T-cell (primary cell): ENCODE results near the gene CARS2. TPM values are rescaled to one million over a fixed set of nuclear protein-coding genes. Genes with fewer than 3 reads are reported as not detected.
A peak's percentile ranks its signal among the peaks of the same experiment; 100 is the strongest.

Experiments used
- ATAC-seq, 4 experiments: fragments of 200-7000 bp in 3 of 4; fragments of 150-1000 bp in 1 of 4; cut with Tn5 transposase; replicated peaks in 1 of 4; 1 replicate in 3 of 4; 2 replicates in 1 of 4; pipeline ENCODE4 v1.10.0; 2021; ENCODE audit warnings: moderate library complexity in 3 of 4, mild to moderate bottlenecking in 2 of 4, moderate number of reproducible peaks in 1 of 4
- CTCF ChIA-PET, 2 donors: fragments of 300-600 bp; sonication (Branson Sonifier 250); formaldehyde crosslinking; loops; one replicate each; lab custom pipeline; 2022; ENCODE audit warnings: antibody characterized with exemption in 2 of 2; lab: Charles Lee
- POLR2A ChIA-PET, 2 donors: fragments of 300-600 bp; sonication (Branson Sonifier 250); formaldehyde crosslinking; loops; one replicate each; lab custom pipeline; 2022; ENCODE audit warnings: antibody characterized with exemption in 2 of 2; lab: Charles Lee
- DNase-seq, 35 experiments: peaks; one replicate each; pipeline versions ENCODE4 v3.0.0 to v3.0.0-alpha.2; 2013 to 2023
- H3K27ac ChIP-seq: one replicate; pipeline ENCODE4 v1.5.1; 2013; ENCODE audit warnings: low read length
- H3K27me3 ChIP-seq, 2 experiments: replicated peaks in 1 of 2; 1 replicate in 1 of 2; 2 replicates in 1 of 2; pipeline versions ENCODE4 v1.6.1 to v1.7.0; 2013; ENCODE audit warnings: low read length in 1 of 2, mixed read lengths in 1 of 2; ENCODE audit not compliant: control insufficient read depth in 2 of 2, insufficient read depth in 2 of 2; ENCODE audit errors: extremely low read depth in 1 of 2
- H3K36me3 ChIP-seq, 2 donors: 1 replicate in 1 of 2; 2 replicates in 1 of 2; pipeline versions ENCODE4 v1.6.1 to v1.7.0; 2013; ENCODE audit warnings: low read length in 1 of 2; ENCODE audit not compliant: control insufficient read depth in 2 of 2, insufficient read depth in 1 of 2; ENCODE audit errors: extremely low read depth in 1 of 2
- H3K4me1 ChIP-seq, 2 experiments: 1 replicate in 1 of 2; 2 replicates in 1 of 2; pipeline versions ENCODE4 v1.6.1 to v1.7.0; 2013; ENCODE audit warnings: low read length in 2 of 2, mixed read lengths in 1 of 2; ENCODE audit not compliant: insufficient read depth in 2 of 2, control insufficient read depth in 1 of 2; ENCODE audit errors: extremely low read depth in 1 of 2
- H3K4me3 ChIP-seq, 2 donors: 1 replicate in 1 of 2; 2 replicates in 1 of 2; pipeline versions ENCODE4 v1.5.1 to v1.7.0; 2013; ENCODE audit warnings: mild to moderate bottlenecking in 2 of 2, low read length in 1 of 2, moderate library complexity in 1 of 2; ENCODE audit not compliant: control insufficient read depth in 1 of 2; ENCODE audit errors: extremely low read depth in 1 of 2
- H3K9me3 ChIP-seq: 2 replicates; pipeline ENCODE4 v1.7.0; 2013
- H3K27ac Mint-ChIP-seq, 2 donors: one replicate each; pipeline ENCODE4 v1.8.0; 2020 to 2021; ENCODE audit warnings: mild to moderate bottlenecking in 2 of 2, mixed read lengths in 2 of 2
- H3K27me3 Mint-ChIP-seq, 2 donors: one replicate each; pipeline ENCODE4 v1.8.0; 2021 to 2022; ENCODE audit warnings: mixed read lengths in 2 of 2
- H3K36me3 Mint-ChIP-seq: one replicate; pipeline ENCODE4 v1.8.0; 2021; ENCODE audit warnings: mixed read lengths
- H3K4me1 Mint-ChIP-seq, 3 donors: one replicate each; pipeline ENCODE4 v1.8.0; 2020 to 2022; ENCODE audit warnings: mixed read lengths in 3 of 3, mild to moderate bottlenecking in 1 of 3
- H3K4me3 Mint-ChIP-seq, 3 donors: one replicate each; pipeline ENCODE4 v1.8.0; 2020 to 2022; ENCODE audit warnings: mild to moderate bottlenecking in 3 of 3, mixed read lengths in 3 of 3, moderate library complexity in 3 of 3
- H3K9me3 Mint-ChIP-seq, 3 donors: one replicate each; pipeline ENCODE4 v1.8.0; 2020 to 2022; ENCODE audit warnings: mixed read lengths in 3 of 3
- WGBS: methylation state at CpG from one replicate; pipeline ENCODE4 v1.1.5; 2013; ENCODE audit warnings: missing lambda C conversion rate; ENCODE audit not compliant: insufficient coverage; 5-methylcytosine and 5-hydroxymethylcytosine counted together
- total RNA-seq, 35 experiments: library from RNA in 6 of 35; stranded (reverse) in 6 of 35; fragments of 120-200 nt in 1 of 35; gene quantifications; one replicate each; pipeline versions ENCODE4 v1.2.1 to v1.2.4 and lab custom pipeline; 2013 to 2026

Gene CARS2
- total RNA-seq, 5 donors from 2014 or later (not counting 1 experiment from before 2014, with no cell fraction given): 74.2 to 102 (median 85.4) TPM

DNA sequence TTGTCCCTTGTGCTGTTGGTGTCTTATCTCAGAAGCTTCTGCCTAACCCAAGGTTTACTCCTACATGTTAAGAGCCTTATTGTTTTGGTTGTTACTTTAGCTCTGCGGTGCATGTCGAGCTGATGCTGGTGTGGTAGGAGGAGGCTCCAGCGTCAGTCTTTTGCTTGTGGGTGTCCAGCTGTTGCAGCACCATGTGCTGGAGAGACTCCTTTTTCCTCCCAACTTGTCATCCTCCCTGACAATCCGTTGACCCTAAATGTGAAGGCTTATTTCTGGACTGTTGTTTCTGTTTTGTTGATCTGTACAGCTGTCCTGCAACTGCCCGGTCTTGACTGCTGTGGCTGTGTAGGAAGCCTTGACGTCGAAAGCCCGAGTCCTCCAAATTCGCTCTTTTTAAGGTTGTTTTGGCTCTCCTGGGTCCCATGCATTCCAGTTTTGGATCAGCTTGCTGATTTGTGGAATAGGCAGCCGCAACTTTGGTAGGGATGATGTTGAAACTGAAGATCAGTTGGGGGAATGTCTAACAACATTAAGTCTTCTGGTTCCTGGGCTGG is 75.3 kb downstream of the CARS2 start:
- no peak overlapping the region for H3K4me3 Mint-ChIP-seq
- POLR2A ChIA-PET: no interaction called here
- peaks cover 38 to 53% (median 50%) of the 10 kb centered on the region in 3 donors for H3K4me1 Mint-ChIP-seq
- H3K9me3 Mint-ChIP-seq: no peaks in the 10 kb centered on the region
- ATAC-seq (no peak), DNase-seq (no peak)
- Histone ChIP-seq H3K36me3 (peaks cover 16 to 40% of the 10 kb centered on the region in 2 donors), H3K27ac (no peak overlapping the region), H3K27me3 (no peaks in the 10 kb centered on the region), H3K9me3 (no peaks in the 10 kb centered on the region), H3K4me3 (no peak overlapping the region), H3K4me1 (peaks cover 0 to 18% of the 10 kb centered on the region in 2 experiments)
- WGBS: 93% methylated on average over 5 of the region's 10 CpGs
- H3K36me3 Mint-ChIP-seq: peaks cover 50% of the 10 kb centered on the region
- peak overlapping the region; percentile 46 to 64 for H3K27ac Mint-ChIP-seq
- H3K27me3 Mint-ChIP-seq: no peaks in the 10 kb centered on the region
- CTCF ChIA-PET: no interaction called here

DNA sequence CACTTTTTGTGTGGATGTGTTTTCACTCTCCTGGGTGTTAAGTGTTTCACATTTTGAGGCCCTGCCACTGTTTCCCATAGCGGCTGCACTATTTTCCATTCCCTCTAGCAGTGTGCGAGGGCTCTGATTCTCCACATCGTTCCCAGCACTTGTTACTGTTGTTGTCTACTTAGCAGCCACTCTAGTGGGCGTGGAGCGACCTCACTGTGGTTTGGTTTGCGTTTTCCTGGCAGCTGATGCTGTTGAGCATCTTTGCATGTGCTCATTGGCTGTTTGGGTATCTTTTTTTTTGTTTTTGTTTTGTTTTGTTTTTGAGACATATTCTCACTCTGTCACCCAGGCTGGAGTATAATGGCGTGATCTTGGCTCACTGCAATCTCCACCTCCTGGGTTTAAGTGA is 76.2 kb downstream of the CARS2 start:
- H3K9me3 ChIP-seq: no peaks in the 10 kb centered on the region
- H3K27me3 ChIP-seq: no peaks in the 10 kb centered on the region
- H3K27ac ChIP-seq: no peak overlapping the region
- Mint-ChIP-seq H3K9me3 (no peaks in the 10 kb centered on the region), H3K27me3 (no peaks in the 10 kb centered on the region), H3K4me3 (no peak overlapping the region), H3K4me1 (peaks cover 41 to 54% (median 53%) of the 10 kb centered on the region in 3 donors), H3K36me3 (peaks cover 43% of the 10 kb centered on the region), H3K27ac (peak overlapping the region; percentile 75 to 84)
- peak in 26 of 35 experiments; percentile 12 to 59 (median 28) for DNase-seq
- WGBS: 60% methylated on average over 2 of the region's 7 CpGs
- H3K4me1 ChIP-seq: peaks cover 0 to 18% of the 10 kb centered on the region in 2 experiments
- CTCF ChIA-PET: no interaction called here
- peaks cover 16 to 40% of the 10 kb centered on the region in 2 donors for H3K36me3 ChIP-seq
- POLR2A ChIA-PET: no interaction called here
- H3K4me3 ChIP-seq: no peak overlapping the region
- peak; percentile 31 to 73 (median 42) for ATAC-seq

DNA sequence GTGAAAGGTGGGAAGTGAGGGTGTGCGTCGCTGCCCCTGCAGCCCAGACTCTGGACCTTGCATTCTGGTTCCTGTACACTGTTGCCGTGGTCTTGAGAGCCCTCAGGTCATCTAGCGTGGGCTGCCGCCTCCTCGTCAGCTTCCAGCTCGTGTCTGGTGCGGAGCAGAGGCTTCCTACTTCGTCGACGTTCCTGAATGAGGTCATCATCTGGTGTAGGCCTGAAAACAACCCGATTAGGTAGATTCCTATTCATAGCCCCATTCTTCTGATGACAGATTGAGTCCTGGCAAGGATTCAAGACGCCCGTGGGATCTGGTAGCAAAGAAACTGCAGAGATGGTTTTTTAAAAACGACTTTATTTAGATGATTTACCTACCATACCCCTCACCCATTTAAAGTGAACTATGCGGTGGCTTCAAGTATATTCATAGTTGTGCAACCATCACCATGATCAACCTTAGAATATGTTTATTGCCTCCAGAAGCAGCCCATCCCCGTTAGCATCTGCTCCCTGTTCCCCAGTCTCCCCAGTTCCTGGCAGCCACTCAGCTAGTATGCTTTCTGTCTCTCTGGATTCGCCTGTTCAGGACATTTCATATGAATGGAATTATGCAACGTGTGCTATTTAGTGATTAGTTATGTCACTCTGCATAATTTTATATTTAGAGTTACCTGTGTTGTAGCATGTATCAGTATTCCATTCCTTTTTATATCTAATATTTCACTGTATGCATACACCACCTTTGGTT is 76.8 kb downstream of the CARS2 start:
- Histone ChIP-seq H3K27ac (no peak overlapping the region), H3K4me3 (no peak overlapping the region), H3K4me1 (peaks cover 0 to 18% of the 10 kb centered on the region in 2 experiments), H3K9me3 (no peaks in the 10 kb centered on the region), H3K36me3 (peaks cover 16 to 38% of the 10 kb centered on the region in 2 donors), H3K27me3 (no peaks in the 10 kb centered on the region)
- H3K27ac Mint-ChIP-seq: peak overlapping the region; percentile 75 to 84
- WGBS: 90% methylated on average over 16 of the region's 19 CpGs
- ChIA-PET POLR2A (no interaction called here), CTCF (no interaction called here)
- H3K27me3 Mint-ChIP-seq: no peaks in the 10 kb centered on the region
- H3K36me3 Mint-ChIP-seq: peaks cover 37% of the 10 kb centered on the region
- ATAC-seq: no peak
- H3K4me3 Mint-ChIP-seq: no peak overlapping the region
- DNase-seq: no peak
- H3K9me3 Mint-ChIP-seq: no peaks in the 10 kb centered on the region
- H3K4me1 Mint-ChIP-seq: peaks cover 41 to 54% (median 53%) of the 10 kb centered on the region in 3 donors

DNA sequence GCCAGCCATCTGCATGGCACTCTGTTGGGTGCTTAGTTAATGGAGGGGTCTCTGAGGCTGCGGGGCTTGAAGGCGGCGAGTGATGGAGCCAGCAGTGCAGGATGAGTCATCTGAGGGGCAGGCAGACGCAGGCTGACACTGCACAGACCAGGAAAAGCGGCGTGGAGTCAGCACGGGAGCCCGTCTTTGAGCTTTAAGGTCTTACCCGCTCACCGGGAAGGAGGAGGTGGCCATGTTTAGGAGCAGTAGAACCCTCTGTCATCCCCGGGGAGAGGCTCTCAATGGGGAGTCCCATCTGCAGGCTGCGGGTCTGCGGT is 77.5 kb downstream of the CARS2 start:
- DNase-seq (no peak), ATAC-seq (no peak)
- ChIA-PET CTCF (no interaction called here), POLR2A (no interaction called here)
- Mint-ChIP-seq H3K27ac (no peak overlapping the region), H3K27me3 (no peaks in the 10 kb centered on the region), H3K36me3 (peaks cover 37% of the 10 kb centered on the region), H3K4me3 (no peak overlapping the region), H3K4me1 (peaks cover 41 to 54% (median 53%) of the 10 kb centered on the region in 3 donors), H3K9me3 (no peaks in the 10 kb centered on the region)
- Histone ChIP-seq H3K4me1 (peaks cover 0 to 18% of the 10 kb centered on the region in 2 experiments), H3K36me3 (peaks cover 16 to 40% of the 10 kb centered on the region in 2 donors), H3K9me3 (no peaks in the 10 kb centered on the region), H3K27ac (no peak overlapping the region), H3K4me3 (no peak overlapping the region), H3K27me3 (no peaks in the 10 kb centered on the region)
- 98% methylated on average over 11 of the region's 13 CpGs for WGBS

DNA sequence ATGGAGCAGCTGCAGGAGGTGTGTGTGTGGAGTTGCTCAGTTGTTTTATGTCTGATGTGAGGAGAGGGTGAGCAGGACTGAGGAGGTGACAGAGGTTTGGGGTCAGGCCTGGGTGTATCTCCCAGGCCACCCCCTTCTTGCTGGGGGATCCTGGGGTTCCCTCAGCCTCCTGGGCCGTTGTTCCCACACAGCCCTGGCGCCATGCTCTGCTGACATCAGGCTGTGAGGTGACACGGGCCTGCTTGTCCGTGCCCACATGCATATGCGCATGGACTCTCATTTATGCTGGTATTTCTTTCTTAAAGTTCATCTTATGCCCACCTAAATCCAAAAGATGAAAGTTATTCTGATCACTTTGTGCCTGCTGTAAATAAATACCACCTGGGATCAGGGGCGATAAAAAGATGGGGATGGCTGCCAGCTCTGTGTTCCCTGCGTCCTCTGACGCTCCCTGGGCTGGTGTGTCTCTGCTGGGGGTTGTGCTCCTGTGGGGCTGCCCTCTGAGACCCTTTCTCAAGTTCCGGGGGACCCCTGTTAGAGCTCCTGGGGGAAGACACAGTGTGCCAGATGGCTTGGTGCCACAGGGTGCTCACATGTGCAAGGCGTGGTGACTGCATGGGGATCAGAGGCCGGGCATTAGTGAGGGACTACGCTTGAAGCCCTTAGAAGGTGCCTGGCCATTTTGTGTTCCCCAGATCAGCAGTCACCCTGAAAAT is 78.0 kb downstream of the CARS2 start:
- Mint-ChIP-seq H3K9me3 (no peaks in the 10 kb centered on the region), H3K4me1 (peaks cover 42 to 55% (median 53%) of the 10 kb centered on the region in 3 donors), H3K27ac (no peak overlapping the region), H3K36me3 (peaks cover 40% of the 10 kb centered on the region), H3K27me3 (no peaks in the 10 kb centered on the region), H3K4me3 (no peak overlapping the region)
- Histone ChIP-seq H3K36me3 (peaks cover 16 to 45% of the 10 kb centered on the region in 2 donors), H3K4me3 (no peak overlapping the region), H3K27ac (no peak overlapping the region), H3K27me3 (no peaks in the 10 kb centered on the region), H3K9me3 (no peaks in the 10 kb centered on the region), H3K4me1 (peaks cover 0 to 18% of the 10 kb centered on the region in 2 experiments)
- WGBS: 85% methylated on average over 12 of the region's 12 CpGs
- DNase-seq (no peak), ATAC-seq (no peak)
- POLR2A ChIA-PET: no interaction called here
- CTCF ChIA-PET: no interaction called here

DNA sequence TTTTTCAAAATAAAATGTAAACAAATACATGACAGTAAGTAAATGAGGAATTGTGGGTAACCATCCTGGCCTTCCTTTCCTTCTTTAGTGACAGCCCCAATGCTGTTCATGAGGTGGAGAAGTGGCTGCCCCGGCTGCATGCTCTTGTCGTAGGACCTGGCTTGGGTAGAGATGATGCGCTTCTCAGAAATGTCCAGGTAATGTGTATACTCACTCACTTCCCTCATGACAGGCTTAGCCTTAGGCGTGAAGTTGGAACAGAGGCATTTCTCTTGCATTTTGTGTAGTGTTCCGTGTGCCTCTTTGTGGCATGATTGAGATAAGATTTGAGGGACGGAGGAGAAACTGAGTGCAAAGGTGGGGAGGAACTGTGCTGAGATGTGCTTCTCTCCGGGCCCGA is 78.6 kb downstream of the CARS2 start:
- no peak for DNase-seq
- POLR2A ChIA-PET: no interaction called here
- H3K27ac Mint-ChIP-seq: no peak overlapping the region
- no peaks in the 10 kb centered on the region for H3K9me3 ChIP-seq
- peaks cover 45 to 59% (median 53%) of the 10 kb centered on the region in 3 donors for H3K4me1 Mint-ChIP-seq
- H3K4me3 Mint-ChIP-seq: no peak overlapping the region
- no peaks in the 10 kb centered on the region for H3K9me3 Mint-ChIP-seq
- peaks cover 0 to 18% of the 10 kb centered on the region in 2 experiments for H3K4me1 ChIP-seq
- no peaks in the 10 kb centered on the region for H3K27me3 ChIP-seq
- H3K36me3 ChIP-seq: peaks cover 16 to 51% of the 10 kb centered on the region in 2 donors
- H3K27ac ChIP-seq: no peak overlapping the region
- no peak for ATAC-seq
- no peaks in the 10 kb centered on the region for H3K27me3 Mint-ChIP-seq
- CTCF ChIA-PET: no interaction called here
- 100% methylated on average over 3 of the region's 8 CpGs for WGBS
- peaks cover 40% of the 10 kb centered on the region for H3K36me3 Mint-ChIP-seq
- no peak overlapping the region for H3K4me3 ChIP-seq
